ENCODE results near the gene HHIP.

HHIP gene

DNA sequence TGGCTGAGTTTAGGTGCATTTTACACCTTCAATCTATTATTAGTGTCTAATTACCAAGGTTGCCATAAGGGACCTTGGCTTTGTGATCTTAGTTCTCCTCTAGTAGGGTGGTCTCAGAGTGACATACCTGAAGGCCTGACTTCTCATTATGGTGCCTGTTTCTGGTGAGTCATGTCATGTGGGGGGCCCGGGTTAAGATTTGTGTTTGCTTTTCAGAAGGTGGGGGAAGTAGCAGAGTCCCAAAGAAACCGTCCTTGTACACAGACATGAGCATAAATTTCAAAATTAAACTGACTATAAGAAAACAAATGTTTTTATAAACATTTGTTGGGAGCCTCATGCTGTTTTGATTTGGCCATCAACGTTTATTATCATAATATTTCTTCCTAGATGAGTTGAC, 74.5 kb downstream of the HHIP start:
- no peak overlapping the region for H3K4me3 ChIP-seq (ENCODE audit: control insufficient read depth, low read depth, low read length)
- no peak for DNase-seq (ENCODE audit: low read depth)
- TF ChIP-seq, protein P1, sequence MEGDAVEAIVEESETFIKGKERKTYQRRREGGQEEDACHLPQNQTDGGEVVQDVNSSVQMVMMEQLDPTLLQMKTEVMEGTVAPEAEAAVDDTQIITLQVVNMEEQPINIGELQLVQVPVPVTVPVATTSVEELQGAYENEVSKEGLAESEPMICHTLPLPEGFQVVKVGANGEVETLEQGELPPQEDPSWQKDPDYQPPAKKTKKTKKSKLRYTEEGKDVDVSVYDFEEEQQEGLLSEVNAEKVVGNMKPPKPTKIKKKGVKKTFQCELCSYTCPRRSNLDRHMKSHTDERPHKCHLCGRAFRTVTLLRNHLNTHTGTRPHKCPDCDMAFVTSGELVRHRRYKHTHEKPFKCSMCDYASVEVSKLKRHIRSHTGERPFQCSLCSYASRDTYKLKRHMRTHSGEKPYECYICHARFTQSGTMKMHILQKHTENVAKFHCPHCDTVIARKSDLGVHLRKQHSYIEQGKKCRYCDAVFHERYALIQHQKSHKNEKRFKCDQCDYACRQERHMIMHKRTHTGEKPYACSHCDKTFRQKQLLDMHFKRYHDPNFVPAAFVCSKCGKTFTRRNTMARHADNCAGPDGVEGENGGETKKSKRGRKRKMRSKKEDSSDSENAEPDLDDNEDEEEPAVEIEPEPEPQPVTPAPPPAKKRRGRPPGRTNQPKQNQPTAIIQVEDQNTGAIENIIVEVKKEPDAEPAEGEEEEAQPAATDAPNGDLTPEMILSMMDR (conservative IDR thresholded peaks at IDR 0.05; ENCODE audit: control insufficient read depth, insufficient read depth, low read depth, low read length) = no peak

GRCh38 chr4:144721994-144722393, 76.0 kb downstream of the HHIP start:
- no peak for DNase-seq (ENCODE audit: low read depth)
- H3K4me3 ChIP-seq (ENCODE audit: control insufficient read depth, low read depth, low read length) = no peak overlapping the region
- TF ChIP-seq, protein P1 (conservative IDR thresholded peaks at IDR 0.05; ENCODE audit: control insufficient read depth, insufficient read depth, low read depth, low read length) = no peak

DNA sequence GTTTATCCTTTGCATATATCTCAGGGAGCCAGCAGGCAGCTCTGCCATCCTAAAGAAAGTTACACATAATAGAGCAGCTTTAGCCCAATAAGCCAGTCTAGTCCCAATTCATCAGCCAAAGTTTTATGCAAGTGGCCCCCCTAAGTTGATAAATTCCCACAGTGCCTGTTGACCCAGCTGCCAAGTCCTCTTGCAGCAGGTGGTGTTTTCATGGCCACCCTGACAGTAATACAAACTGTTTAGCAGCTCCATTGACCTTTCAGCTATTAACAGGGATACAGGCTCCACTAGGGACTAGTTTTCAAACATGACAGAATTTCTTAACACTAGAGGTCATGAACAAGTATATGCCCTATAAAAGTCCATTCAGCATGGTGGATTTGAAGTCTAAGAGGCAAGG, 77.5 kb downstream of the HHIP start:
- H3K4me3 ChIP-seq (ENCODE audit: control insufficient read depth, low read depth, low read length) = no peak overlapping the region
- DNase-seq (ENCODE audit: low read depth) = no peak
- TF ChIP-seq, protein P1 (conservative IDR thresholded peaks at IDR 0.05; ENCODE audit: control insufficient read depth, insufficient read depth, low read depth, low read length) = no peak

DNA sequence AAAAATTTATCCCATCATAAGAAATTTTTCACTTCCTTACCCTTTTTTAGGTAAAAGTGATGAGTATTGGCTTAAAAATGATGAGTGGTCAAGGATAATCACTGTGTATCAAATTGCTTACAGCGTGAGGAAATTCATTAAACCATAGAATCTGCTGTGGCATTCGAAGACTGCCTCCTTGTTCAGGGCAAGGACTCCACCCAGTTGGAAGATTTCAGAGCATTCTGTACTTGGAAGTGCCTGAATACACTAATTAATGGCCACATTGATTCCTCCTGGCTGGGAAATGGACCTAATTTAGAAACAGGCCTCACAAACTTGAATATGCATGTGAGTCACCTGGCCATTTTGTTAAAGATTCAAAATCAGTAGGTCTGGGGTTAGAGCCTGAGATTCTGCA, 83.2 kb downstream of the HHIP start:
- TF ChIP-seq, protein P1 (conservative IDR thresholded peaks at IDR 0.05; ENCODE audit: control insufficient read depth, insufficient read depth, low read depth, low read length) = no peak
- no peak for DNase-seq (ENCODE audit: low read depth)
- no peak overlapping the region for H3K4me3 ChIP-seq (ENCODE audit: control insufficient read depth, low read depth, low read length)

GRCh38 chr4:144732584-144733428, 86.8 kb downstream of the HHIP start:
- TF ChIP-seq, protein P1 (conservative IDR thresholded peaks at IDR 0.05; ENCODE audit: control insufficient read depth, insufficient read depth, low read depth, low read length) = no peak
- DNase-seq (ENCODE audit: low read depth) = peak; percentile 22
- no peak overlapping the region for H3K4me3 ChIP-seq (ENCODE audit: control insufficient read depth, low read depth, low read length)

- H3K4me3 ChIP-seq (ENCODE audit: control insufficient read depth, low read depth, low read length) = no peak overlapping the region
- TF ChIP-seq, protein P1 (conservative IDR thresholded peaks at IDR 0.05; ENCODE audit: control insufficient read depth, insufficient read depth, low read depth, low read length) = no peak
- DNase-seq (ENCODE audit: low read depth) = no peak
Measured at GRCh38 chr4:144733566-144733965, 87.6 kb downstream of the HHIP start.
